ENCODE measurements around the gene QRICH1. TPM values are rescaled to one million over a fixed set of nuclear protein-coding genes. Genes with fewer than 3 reads are reported as not detected.
"Not testable (repeated sequence)": the region's sequence is repeated elsewhere in the genome, so short reads cannot be mapped to it uniquely, and the experiment has no call there.

The QRICH1 gene
- total RNA-seq, 6 experiments from 2014 or later = 21.9 to 35.7 (median 31.7) TPM

GRCh38 chr3:49012441-49013017 is 81.3 kb downstream of the QRICH1 start:
- peak in 1 of 3 donors; percentile 43 for DNase-seq
- intact Hi-C loops (cut with DNase I) = no loop called here
- H3K27ac ChIP-seq = no peak overlapping the region
- peaks cover 0 to 11% (median 3%) of the 10 kb centered on the region in 4 donors for H3K4me1 ChIP-seq
- H3K4me3 ChIP-seq = no peak overlapping the region
- H3K36me3 ChIP-seq = peaks cover 0 to 30% (median 12%) of the 10 kb centered on the region in 4 donors
- ATAC-seq = no peak
- no peaks in the 10 kb centered on the region for H3K9me3 ChIP-seq
- H3K27me3 ChIP-seq = no peaks in the 10 kb centered on the region
- TF ChIP-seq, protein P1, sequence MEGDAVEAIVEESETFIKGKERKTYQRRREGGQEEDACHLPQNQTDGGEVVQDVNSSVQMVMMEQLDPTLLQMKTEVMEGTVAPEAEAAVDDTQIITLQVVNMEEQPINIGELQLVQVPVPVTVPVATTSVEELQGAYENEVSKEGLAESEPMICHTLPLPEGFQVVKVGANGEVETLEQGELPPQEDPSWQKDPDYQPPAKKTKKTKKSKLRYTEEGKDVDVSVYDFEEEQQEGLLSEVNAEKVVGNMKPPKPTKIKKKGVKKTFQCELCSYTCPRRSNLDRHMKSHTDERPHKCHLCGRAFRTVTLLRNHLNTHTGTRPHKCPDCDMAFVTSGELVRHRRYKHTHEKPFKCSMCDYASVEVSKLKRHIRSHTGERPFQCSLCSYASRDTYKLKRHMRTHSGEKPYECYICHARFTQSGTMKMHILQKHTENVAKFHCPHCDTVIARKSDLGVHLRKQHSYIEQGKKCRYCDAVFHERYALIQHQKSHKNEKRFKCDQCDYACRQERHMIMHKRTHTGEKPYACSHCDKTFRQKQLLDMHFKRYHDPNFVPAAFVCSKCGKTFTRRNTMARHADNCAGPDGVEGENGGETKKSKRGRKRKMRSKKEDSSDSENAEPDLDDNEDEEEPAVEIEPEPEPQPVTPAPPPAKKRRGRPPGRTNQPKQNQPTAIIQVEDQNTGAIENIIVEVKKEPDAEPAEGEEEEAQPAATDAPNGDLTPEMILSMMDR (IDR thresholded peaks at IDR 0.05) = no peak
- no peak for TF ChIP-seq POLR2A (IDR thresholded peaks at IDR 0.05)
- no CpG with 5 or more reads among the region's 17 CpGs for WGBS (ENCODE audit: insufficient coverage, low coverage, low lambda C conversion rate, missing lambda C conversion rate)

GRCh38 chr3:49009396-49009795 is 84.5 kb downstream of the QRICH1 start:
- Histone ChIP-seq H3K27me3 (no peaks in the 10 kb centered on the region), H3K9me3 (no peaks in the 10 kb centered on the region), H3K27ac (no peak overlapping the region), H3K4me1 (peaks cover 0 to 25% (median 11%) of the 10 kb centered on the region in 4 donors), H3K36me3 (peaks cover 0 to 13% (median 2%) of the 10 kb centered on the region in 4 donors), H3K4me3 (no peak overlapping the region)
- intact Hi-C loops (cut with DNase I) = no loop called here
- DNase-seq = no peak
- WGBS (ENCODE audit: insufficient coverage, low coverage, low lambda C conversion rate, missing lambda C conversion rate) = 75% methylated on average over 3 of the region's 3 CpGs
- ATAC-seq = no peak
- TF ChIP-seq, protein P1 (IDR thresholded peaks at IDR 0.05) = no peak
- TF ChIP-seq POLR2A (IDR thresholded peaks at IDR 0.05) = no peak

- H3K9me3 ChIP-seq; H3K27me3 ChIP-seq; intact Hi-C loops (cut with DNase I); ATAC-seq; H3K36me3 ChIP-seq; DNase-seq; H3K27ac ChIP-seq; H3K4me3 ChIP-seq: not testable (repeated sequence)
- H3K4me1 ChIP-seq = peaks cover 0 to 29% (median 11%) of the 10 kb centered on the region in 4 donors
- 86% methylated on average over 5 of the region's 5 CpGs for WGBS (ENCODE audit: insufficient coverage, low coverage, low lambda C conversion rate, missing lambda C conversion rate)
Observed at GRCh38 chr3:49008627-49009026, 85.2 kb downstream of the QRICH1 start.

DNA sequence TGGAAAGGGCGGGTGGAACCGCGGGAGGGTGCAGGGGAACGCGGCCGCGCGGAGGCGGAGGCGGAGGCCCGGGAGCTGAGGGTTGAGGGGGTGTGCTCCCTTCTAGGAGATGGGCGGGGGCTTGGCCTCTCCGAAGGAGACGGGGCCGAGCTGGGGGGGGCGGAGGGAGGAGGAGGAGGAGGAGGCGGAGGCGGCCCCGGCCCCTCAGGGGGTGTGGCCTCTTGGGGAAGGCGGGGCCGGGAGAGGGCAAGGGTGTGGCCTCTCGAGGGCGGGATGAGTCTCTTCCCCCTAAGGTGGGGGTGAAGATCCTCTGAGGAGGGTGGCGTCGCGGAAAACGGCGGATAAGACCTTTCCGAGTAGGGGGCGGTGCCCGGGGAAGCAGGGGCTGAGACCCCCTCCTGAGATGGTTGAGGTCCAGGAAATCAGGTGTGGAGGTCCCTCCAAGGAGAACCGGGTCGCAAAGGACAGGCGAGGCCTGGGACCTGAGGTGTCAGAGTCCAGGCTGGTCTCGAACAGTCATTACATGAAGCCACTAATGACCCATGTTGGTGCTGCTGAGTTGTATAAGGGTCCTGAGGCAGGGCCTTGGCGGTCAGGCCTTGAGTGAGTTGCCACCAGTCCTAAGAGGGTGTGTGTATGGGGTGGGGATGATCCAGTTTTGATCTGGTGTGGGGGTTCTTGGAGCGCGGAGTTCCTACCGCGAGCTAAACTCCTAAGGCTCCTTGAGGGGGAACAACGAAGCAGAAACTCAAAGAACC is 85.9 kb downstream of the QRICH1 start:
- H3K27ac ChIP-seq = peak overlapping the region; percentile 83 to 91 (median 86)
- TF ChIP-seq, protein P1 (IDR thresholded peaks at IDR 0.05) = no peak
- TF ChIP-seq POLR2A (IDR thresholded peaks at IDR 0.05) = no peak
- ATAC-seq = peak; percentile 65 to 78 (median 70)
- WGBS (ENCODE audit: insufficient coverage, low coverage, low lambda C conversion rate, missing lambda C conversion rate) = 55% methylated on average over 10 of the region's 41 CpGs
- H3K27me3 ChIP-seq = no peaks in the 10 kb centered on the region
- DNase-seq = peak; percentile 88 to 93 (median 91)
- H3K4me3 ChIP-seq = peak overlapping the region; percentile 65 to 94 (median 77)
- intact Hi-C loops (cut with DNase I) = no loop called here
- H3K9me3 ChIP-seq = no peaks in the 10 kb centered on the region
- H3K4me1 ChIP-seq = peaks cover 0 to 29% (median 11%) of the 10 kb centered on the region in 4 donors
- H3K36me3 ChIP-seq = peaks cover 0 to 9% (median 0%) of the 10 kb centered on the region in 4 donors
